A172 (cell line): ENCODE measurements around the gene ZMIZ1. TPM values are rescaled to one million over a fixed set of nuclear protein-coding genes. Genes with fewer than 3 reads are reported as not detected.

Source experiments
- DNase-seq: peaks from one replicate; pipeline ENCODE4 v3.0.0-alpha.2; 2015; ENCODE audit warnings: low spot score
- total RNA-seq: library from RNA; depleted of rRNA; stranded (reverse); fragments of >200 nt; shearing (Covaris generic); gene quantifications from 2 replicates; pipeline ENCODE4 v1.2.3, GENCODE V29; 2014

The ZMIZ1 gene
- total RNA-seq, 1 experiment from 2014 or later = 16.6 TPM

DNA sequence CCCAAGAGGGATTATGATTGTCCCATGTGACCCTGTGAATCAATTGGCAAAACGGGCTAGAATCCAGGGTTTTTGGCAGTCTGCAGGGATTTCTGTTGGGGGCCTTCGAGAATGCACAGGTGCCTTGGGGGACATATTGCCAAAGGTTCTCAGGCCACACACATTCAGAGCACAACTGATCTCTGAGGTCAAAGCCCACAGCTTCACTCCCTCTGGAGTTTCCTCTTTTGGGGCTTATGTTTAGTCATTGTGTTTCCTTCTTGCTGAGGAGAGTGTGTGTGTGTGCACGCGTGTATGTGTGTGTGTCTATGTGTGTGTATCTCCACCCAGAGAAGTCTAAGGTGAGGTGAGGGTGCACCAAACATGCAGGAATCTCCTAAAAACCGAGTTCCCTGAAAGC, 287.3 kb downstream of the ZMIZ1 start:
- no peak for DNase-seq

DNA sequence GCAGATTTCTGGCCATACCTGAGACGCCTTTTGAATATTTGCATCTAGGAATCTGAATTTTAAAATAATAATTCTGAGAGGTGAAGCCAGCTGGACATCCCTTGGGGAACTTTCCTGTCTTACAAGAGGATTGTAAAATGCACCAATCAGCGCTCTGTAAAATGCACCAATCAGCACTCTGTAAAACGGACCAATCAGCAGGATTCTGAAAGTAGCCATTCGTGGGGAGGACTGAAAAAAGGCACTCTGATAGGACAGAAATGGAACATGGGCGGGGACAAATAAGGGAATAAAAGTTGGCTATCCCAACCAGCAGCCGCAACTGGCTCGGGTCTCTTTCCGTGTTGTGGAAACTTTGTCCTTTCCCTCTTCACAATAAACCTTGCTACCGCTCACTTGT, 288.4 kb downstream of the ZMIZ1 start:
- no peak for DNase-seq

DNA sequence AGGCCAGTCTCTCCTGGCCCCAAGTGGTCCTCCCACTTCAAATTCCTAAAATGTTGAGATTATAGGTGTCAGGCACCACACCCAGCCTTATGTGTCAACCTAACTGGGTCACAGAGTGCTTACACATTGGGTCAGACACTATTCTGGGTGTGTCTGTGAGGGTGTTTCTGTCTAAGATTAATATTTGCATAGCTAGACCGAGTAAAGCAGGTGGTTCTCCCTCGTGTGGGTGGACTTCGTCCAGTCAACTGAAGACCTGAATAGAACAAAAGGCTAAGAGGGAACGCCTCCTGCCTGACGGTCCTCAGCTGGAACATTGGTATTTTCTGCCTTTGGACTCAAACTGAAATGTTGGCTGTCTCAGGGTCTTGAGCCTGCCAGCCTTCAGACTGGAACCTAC, 290.0 kb downstream of the ZMIZ1 start:
- DNase-seq = no peak

DNA sequence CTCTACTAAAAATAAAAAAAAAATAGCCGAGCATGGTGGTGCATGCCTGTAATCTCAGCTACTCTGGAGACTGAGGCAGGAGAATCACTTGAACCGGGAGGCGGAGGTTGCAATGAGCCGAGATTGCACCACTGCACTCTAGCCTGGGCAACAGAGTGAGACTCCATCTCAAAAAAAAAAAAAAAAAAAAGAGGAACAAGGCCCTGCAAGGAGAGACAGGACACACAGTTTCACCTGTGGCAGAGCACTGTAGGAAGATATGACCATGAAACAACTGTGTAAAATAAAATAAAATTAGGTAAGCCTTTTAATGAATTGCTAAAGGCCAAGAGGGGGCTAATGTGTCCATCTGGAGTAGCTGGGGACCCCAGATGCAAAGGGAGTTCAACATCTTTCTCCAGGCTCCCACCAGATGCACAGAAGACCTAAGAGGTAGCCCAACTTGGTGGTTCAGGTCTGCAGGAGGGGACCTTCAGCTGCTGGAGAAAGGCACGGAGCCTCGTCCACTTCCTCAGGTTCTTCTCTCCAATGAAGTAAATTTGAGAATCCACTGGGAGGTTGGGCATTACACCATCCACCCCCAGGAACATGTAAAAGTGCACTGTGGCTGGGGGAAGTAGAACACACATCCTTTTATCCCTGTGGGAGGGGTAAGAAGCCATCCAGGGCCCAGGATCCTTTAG, 291.2 kb downstream of the ZMIZ1 start:
- no peak for DNase-seq

DNA sequence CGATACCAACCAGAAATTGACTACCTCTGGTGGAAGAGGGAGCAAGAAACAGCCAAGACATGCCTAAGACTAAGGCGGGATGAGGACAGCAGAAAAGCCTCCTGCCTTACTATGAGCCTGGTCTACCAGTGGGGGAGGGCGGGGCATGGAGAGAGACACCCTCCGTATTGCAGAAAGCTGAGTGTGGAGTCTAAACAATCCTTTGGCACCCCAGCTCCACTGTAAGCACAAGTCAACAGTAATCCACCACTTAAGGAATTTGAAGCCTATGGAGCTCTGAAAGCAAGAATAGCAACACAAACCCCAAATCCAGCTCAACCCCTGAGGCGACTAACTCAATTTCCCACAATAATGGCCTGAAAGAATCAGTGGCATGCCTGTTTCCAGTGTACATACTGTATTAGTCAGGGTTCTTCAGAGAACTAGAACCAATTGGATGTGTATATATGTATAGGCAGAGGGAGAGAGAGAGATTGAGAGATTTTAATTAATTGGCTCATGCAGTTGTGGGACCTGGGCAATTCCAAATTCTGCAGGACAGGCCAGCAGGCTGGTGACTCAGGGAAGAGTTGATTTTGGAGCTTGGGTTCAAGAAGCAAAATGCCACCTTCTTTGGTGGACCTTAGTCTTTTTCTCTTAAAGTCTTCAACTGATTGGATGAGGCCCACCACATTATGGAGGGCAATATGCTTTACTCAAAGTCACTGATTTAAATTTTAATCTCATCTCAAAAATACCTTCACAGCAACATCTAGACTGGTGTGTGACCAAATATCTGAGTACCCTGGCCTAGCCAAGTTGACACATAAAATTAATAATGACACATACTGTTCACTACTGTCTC, 292.0 kb downstream of the ZMIZ1 start:
- no peak for DNase-seq

DNA sequence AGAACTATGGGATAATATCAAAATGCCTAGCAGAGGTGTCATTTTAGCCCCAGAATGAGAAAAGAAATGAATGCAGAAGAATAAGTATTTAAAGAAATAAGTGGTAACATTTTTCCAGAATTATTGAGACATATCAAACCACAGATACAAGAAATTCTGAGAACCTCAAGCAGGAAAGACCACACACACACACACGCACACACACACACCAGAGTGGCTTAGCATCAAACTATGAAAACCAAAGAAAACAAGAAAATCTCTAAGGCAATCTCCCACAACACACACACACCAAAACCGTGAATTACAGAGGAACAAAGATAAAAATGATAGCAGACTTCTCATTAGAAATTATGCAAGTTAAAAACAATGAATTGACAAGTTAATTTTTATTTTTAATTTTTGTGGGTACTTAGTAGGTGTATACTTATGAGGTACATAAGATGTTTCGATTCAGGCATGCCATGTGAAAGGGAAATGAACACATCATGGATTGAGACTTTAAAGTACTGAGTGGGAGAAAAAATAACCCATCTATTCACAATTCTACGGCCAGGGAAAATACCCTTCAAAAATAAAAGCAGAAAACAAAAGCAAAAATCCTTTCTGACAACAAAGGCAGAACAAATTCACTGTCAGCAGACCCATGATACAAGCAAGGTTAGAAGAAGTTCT, 293.1 kb downstream of the ZMIZ1 start:
- DNase-seq = no peak
